Ishikawa (cell line): ENCODE data around the gene CISH.

Experiments
- CEBPB ChIP-seq: IDR thresholded peaks from 2 replicates; pipeline ENCODE4 v1.6.1; 2012
- CREB1 ChIP-seq: IDR thresholded peaks from 2 replicates; pipeline ENCODE4 v1.6.1; 2012; ENCODE audit warnings: low read depth
- EGR1 ChIP-seq: IDR thresholded peaks from 2 replicates; pipeline ENCODE4 v1.6.1; 2012
- EP300 ChIP-seq: IDR thresholded peaks from 2 replicates; pipeline ENCODE4 v1.6.1; 2012; ENCODE audit warnings: borderline replicate concordance
- FOXM1 ChIP-seq: IDR thresholded peaks from 2 replicates; pipeline ENCODE4 v1.6.1; 2012; ENCODE audit warnings: low read depth, borderline replicate concordance
- NFIC ChIP-seq: IDR thresholded peaks from 2 replicates; pipeline ENCODE4 v1.6.1; 2012
- RAD21 ChIP-seq: IDR thresholded peaks from 2 replicates; pipeline ENCODE4 v1.6.1; 2012; ENCODE audit warnings: low read depth
- REST ChIP-seq: IDR thresholded peaks from 2 replicates; pipeline ENCODE4 v1.6.1; 2012; ENCODE audit warnings: low read depth, mild to moderate bottlenecking
- TAF1 ChIP-seq: IDR thresholded peaks from 2 replicates; pipeline ENCODE4 v1.6.1; 2012; ENCODE audit warnings: low read depth, mild to moderate bottlenecking
- TCF12 ChIP-seq: IDR thresholded peaks from 2 replicates; pipeline ENCODE4 v1.6.1; 2012; ENCODE audit warnings: low read depth
- TEAD4 ChIP-seq: IDR thresholded peaks from 2 replicates; pipeline ENCODE4 v1.6.1; 2012
- YY1 ChIP-seq: IDR thresholded peaks from 2 replicates; pipeline ENCODE4 v1.6.1; 2012; ENCODE audit warnings: low read depth
- ZBTB7A ChIP-seq: IDR thresholded peaks from 2 replicates; pipeline ENCODE4 v1.6.1; 2012; ENCODE audit warnings: low read depth
- TF ChIP-seq, protein P1 (sequence below): IDR thresholded peaks from 2 replicates; pipeline ENCODE4 v1.6.1; 2012
- TF ChIP-seq, protein P2 (sequence below): IDR thresholded peaks from 2 replicates; pipeline ENCODE4 v1.6.1; 2012

Gene CISH

GRCh38 chr3:50575372-50575771 lies 36.2 kb downstream of the CISH start:
- TF ChIP-seq, protein P1, sequence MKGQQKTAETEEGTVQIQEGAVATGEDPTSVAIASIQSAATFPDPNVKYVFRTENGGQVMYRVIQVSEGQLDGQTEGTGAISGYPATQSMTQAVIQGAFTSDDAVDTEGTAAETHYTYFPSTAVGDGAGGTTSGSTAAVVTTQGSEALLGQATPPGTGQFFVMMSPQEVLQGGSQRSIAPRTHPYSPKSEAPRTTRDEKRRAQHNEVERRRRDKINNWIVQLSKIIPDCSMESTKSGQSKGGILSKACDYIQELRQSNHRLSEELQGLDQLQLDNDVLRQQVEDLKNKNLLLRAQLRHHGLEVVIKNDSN, result no peak
- TF ChIP-seq TCF12 (no peak), ZBTB7A (no peak), TAF1 (no peak), FOXM1 (no peak)

GRCh38 chr3:50574444-50574831 lies 37.1 kb downstream of the CISH start:
- no peak for TF ChIP-seq CEBPB
- TF ChIP-seq TEAD4, result no peak
- no peak for TF ChIP-seq FOXM1
- no peak for TF ChIP-seq REST
- no peak for TF ChIP-seq TCF12
- no peak for TF ChIP-seq NFIC

- TF ChIP-seq NFIC (no peak), REST (no peak), TCF12 (no peak), TAF1 (no peak), CEBPB (no peak), RAD21 (no peak), CREB1 (no peak), EGR1 (no peak), ZBTB7A (no peak), YY1 (no peak), EP300 (no peak), TEAD4 (no peak)
- TF ChIP-seq, protein P2, sequence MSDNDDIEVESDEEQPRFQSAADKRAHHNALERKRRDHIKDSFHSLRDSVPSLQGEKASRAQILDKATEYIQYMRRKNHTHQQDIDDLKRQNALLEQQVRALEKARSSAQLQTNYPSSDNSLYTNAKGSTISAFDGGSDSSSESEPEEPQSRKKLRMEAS, result no peak
- TF ChIP-seq, protein P1, result no peak
These were observed 37.8 kb downstream of the CISH start for GRCh38 chr3:50573566-50574443.

GRCh38 chr3:50572801-50573371 lies 38.7 kb downstream of the CISH start:
- TF ChIP-seq NFIC (no peak), RAD21 (no peak), ZBTB7A (no peak), CREB1 (no peak), EGR1 (no peak), CEBPB (no peak), FOXM1 (no peak), TAF1 (no peak), EP300 (no peak), REST (no peak), YY1 (no peak), TEAD4 (no peak)
- TF ChIP-seq, protein P2, result no peak
- TF ChIP-seq, protein P1, result no peak
